HepG2 (cell line): ENCODE results near the gene FCN3. TPM values are rescaled to one million over a fixed set of nuclear protein-coding genes. Genes with fewer than 3 reads are reported as not detected.
A peak's percentile ranks its signal among the peaks of the same experiment; 100 is the strongest.

Experiments used
- ATAC-seq: fragments of 200-7000 bp; cut with Tn5 transposase; 3 replicates; pipeline ENCODE4 v1.9.1; 2020; ENCODE audit warnings: mild to moderate bottlenecking, moderate library complexity
- BruUV-seq: library from RNA; stranded (reverse); fragments of 400-500 nt; replicated peaks from 2 replicates; lab custom pipeline; 2021; lab: Mats Ljungman, UMichigan
- CTCF ChIA-PET: fragments of 300-600 bp; formaldehyde crosslinking; extraction: SDS; loops from one replicate; lab custom pipeline; 2021; ENCODE audit warnings: low total read pairs, inconsistent platforms, low intra/inter-chr PET ratio; lab: Yijun Ruan, JAX
- POLR2A ChIA-PET: fragments of 350-600 bp; sonication (Branson Sonifier 250); formaldehyde crosslinking; loops from one replicate; lab custom pipeline; 2020; ENCODE audit warnings: antibody characterized with exemption, inconsistent platforms; lab: Yijun Ruan, JAX
- DNase-seq: peaks from one replicate; pipeline ENCODE4 v3.0.0-alpha.2; 2015; ENCODE audit warnings: low spot score
- FAIRE-seq: peaks from 3 replicates; lab custom pipeline; 2011; peaks lifted over from hg19 to GRCh38; lab: Jason Lieb, UNC
- H2AFZ ChIP-seq: one replicate; pipeline ENCODE4 v1.6.1; 2011; ENCODE audit warnings: low read length, inconsistent platforms
- H3K27ac ChIP-seq: fragments of 300-600 bp; 3 replicates; pipeline ENCODE4 v1.8.0; 2011; ENCODE audit warnings: mixed run types, mild to moderate bottlenecking, mixed read lengths, low read length, inconsistent platforms; ENCODE audit not compliant: insufficient read depth; ENCODE audit errors: extremely low read length
- H3K27me3 ChIP-seq, 2 experiments: fragments of 200-600 bp in 1 of 2; 2 replicates in 1 of 2; 3 replicates in 1 of 2; pipeline versions ENCODE4 v1.6.0 to v1.8.0; 2011; ENCODE audit warnings: low read length in 2 of 2, mild to moderate bottlenecking in 2 of 2, moderate library complexity in 2 of 2, inconsistent platforms in 1 of 2; ENCODE audit not compliant: insufficient read depth in 2 of 2, control insufficient read depth in 1 of 2
- H3K36me3 ChIP-seq, 2 experiments: fragments of 200-600 bp in 1 of 2; replicated peaks in 1 of 2; 2 replicates in 1 of 2; 3 replicates in 1 of 2; pipeline versions ENCODE4 v1.5.1 to v1.8.0; 2011; ENCODE audit warnings: low read length in 2 of 2, inconsistent platforms in 1 of 2; ENCODE audit not compliant: insufficient read depth in 2 of 2, control insufficient read depth in 1 of 2
- H3K4me1 ChIP-seq: 2 replicates; pipeline ENCODE4 v1.5.1; 2012; ENCODE audit warnings: low read length, inconsistent platforms; ENCODE audit not compliant: insufficient read depth
- H3K4me2 ChIP-seq: 2 replicates; pipeline ENCODE4 v1.6.0; 2011; ENCODE audit warnings: low read depth, low read length, inconsistent platforms
- H3K4me3 ChIP-seq, 3 experiments: fragments of 200-600 bp in 1 of 3; sonication (generic), shearing (Covaris generic) in 1 of 3; replicated peaks in 1 of 3; 2 replicates each; pipeline ENCODE4 v1.5.1; 2011 to 2016; ENCODE audit warnings: low read length in 3 of 3, inconsistent platforms in 2 of 3, low read depth in 2 of 3, mild to moderate bottlenecking in 2 of 3, control low read depth in 1 of 3, mixed read lengths in 1 of 3; ENCODE audit not compliant: insufficient read depth in 1 of 3
- H3K79me2 ChIP-seq: one replicate; pipeline ENCODE4 v1.6.1; 2011; ENCODE audit warnings: low read length, inconsistent platforms; ENCODE audit not compliant: insufficient read depth
- H3K9ac ChIP-seq: 2 replicates; pipeline ENCODE4 v1.6.0; 2011; ENCODE audit warnings: mild to moderate bottlenecking, low read depth, low read length, inconsistent platforms; ENCODE audit not compliant: insufficient read depth
- H3K9me3 ChIP-seq: 2 replicates; pipeline ENCODE4 v1.5.1; 2012; ENCODE audit warnings: mild to moderate bottlenecking, low read length
- H4K20me1 ChIP-seq: 2 replicates; pipeline ENCODE4 v1.6.0; 2011; ENCODE audit warnings: inconsistent platforms, mild to moderate bottlenecking, low read length, moderate library complexity; ENCODE audit not compliant: insufficient read depth
- BORCS8-MEF2B ChIP-seq: sonication (generic); formaldehyde crosslinking; IDR thresholded peaks from 2 replicates; pipeline ENCODE4 v1.8.0; 2022; ENCODE audit warnings: mild to moderate bottlenecking, missing genetic modification reagents
- HNF4G ChIP-seq, 2 experiments: sonication (generic) in 1 of 2; formaldehyde crosslinking in 1 of 2; IDR thresholded peaks; 2 replicates each; pipeline versions ENCODE4 v1.4.0 to v1.6.1; 2011 to 2020; ENCODE audit warnings: borderline replicate concordance in 2 of 2, low read depth in 2 of 2, mild to moderate bottlenecking in 2 of 2, low read length in 1 of 2, missing genetic modification reagents in 1 of 2, moderate library complexity in 1 of 2
- TRIM22 ChIP-seq: fragments of 450-650 bp; IDR thresholded peaks from 2 replicates; pipeline ENCODE4 v1.6.1; 2017
- ZNF563 ChIP-seq: sonication (generic); formaldehyde crosslinking; IDR thresholded peaks from 2 replicates; pipeline ENCODE4 v1.8.0; 2022; ENCODE audit warnings: mild to moderate bottlenecking, moderate library complexity, missing genetic modification reagents
- ZNF687 ChIP-seq: sonication (generic); formaldehyde crosslinking; IDR thresholded peaks from 2 replicates; pipeline ENCODE4 v1.5.1; 2020; ENCODE audit warnings: mild to moderate bottlenecking, missing genetic modification reagents, moderate library complexity
- WGBS: methylation state at CpG from one replicate; pipeline ENCODE4 v1.1.6; 2017; ENCODE audit warnings: low lambda C conversion rate; 5-methylcytosine and 5-hydroxymethylcytosine counted together
- in situ Hi-C: cut with HindIII; loops from 2 replicates; pipeline ENCODE4 v1.10.0; 2017; ENCODE audit warnings: low pct_unique_long_range_greater_than_20kb; ENCODE audit not compliant: extremely low pct_ligation_motif_present
- intact Hi-C: fragments of 100-400 bp; cut with micrococcal nuclease; formaldehyde crosslinking; loops from one replicate; pipeline ENCODE4 v1.10.0; 2022; ENCODE audit not compliant: unreplicated experiment
- polyA plus RNA-seq, 8 experiments: library from polyadenylated mRNA; depleted of rRNA in 3 of 8; stranded (reverse) in 7 of 8; unstranded in 1 of 8; fragments of >200 nt; fragmentation: Illumina TruSeq in 4 of 8; extraction: Trizol in 4 of 8; gene quantifications; 2 replicates each; pipeline versions ENCODE4 v1.2.1 to v1.2.3, GENCODE V29; 2011 to 2016; ENCODE audit warnings: low read depth in 4 of 8, missing spikeins in 1 of 8, mixed read lengths in 1 of 8; ENCODE audit not compliant: insufficient read depth in 1 of 8
- total RNA-seq, 5 experiments: library from RNA; depleted of rRNA; stranded (reverse); fragments of >200 nt; fragmentation: Illumina TruSeq; extraction: Trizol; gene quantifications; 2 replicates each; pipeline ENCODE4 v1.2.3, GENCODE V29; 2016; ENCODE audit warnings: low read depth in 1 of 5
- TF ChIP-seq, protein P1 (sequence below): sonication (generic); formaldehyde crosslinking; IDR thresholded peaks from 2 replicates; pipeline ENCODE4 v1.8.1; 2022; ENCODE audit warnings: low read depth, mild to moderate bottlenecking, missing genetic modification reagents
- TF ChIP-seq, protein P2 (sequence below): IDR thresholded peaks from 2 replicates; pipeline ENCODE4 v1.6.1; 2016; ENCODE audit warnings: low read depth, borderline replicate concordance
- TF ChIP-seq, protein P3 (sequence below): sonication (generic); formaldehyde crosslinking; IDR thresholded peaks from 2 replicates; pipeline ENCODE4 v1.5.1; 2020; ENCODE audit warnings: missing genetic modification reagents, mild to moderate bottlenecking, borderline replicate concordance

FCN3 gene
- total and polyA plus RNA-seq, 2 of the 13 experiments (the other 11 are each of a cell fraction or from before 2014, with no cell fraction given) = not detected

DNA sequence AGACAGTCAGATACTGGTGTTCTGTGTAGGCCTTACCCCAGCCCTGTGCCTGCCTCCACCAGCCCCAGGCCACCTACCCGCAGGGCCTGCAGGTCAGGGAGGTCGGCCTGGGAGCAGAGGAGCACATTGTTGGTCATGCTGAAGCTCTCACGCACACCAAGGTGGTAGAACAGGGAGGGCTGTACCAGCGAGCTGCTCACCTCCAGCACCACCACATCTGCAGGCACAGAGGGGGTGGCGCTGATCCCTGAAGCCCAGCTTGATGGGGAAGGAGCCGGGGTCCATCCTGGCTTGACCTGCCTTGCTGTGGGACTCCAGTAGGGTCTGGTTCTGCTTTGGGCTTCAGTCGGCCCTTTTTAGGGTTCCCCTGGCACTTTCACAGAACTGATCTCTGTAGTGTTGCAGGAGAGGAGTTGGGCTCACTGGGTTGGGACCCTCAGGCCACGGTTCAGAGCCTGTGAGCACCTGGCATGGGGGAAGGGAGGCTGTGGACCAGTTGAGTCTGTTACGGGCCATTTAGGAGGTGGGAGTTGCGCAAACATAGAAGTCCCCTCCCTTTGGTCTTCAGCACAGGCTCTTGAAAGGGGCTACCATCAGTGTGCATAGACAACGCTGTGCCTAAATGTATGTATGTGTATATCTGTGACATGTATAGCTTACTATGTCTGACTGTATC lies 9.8 kb downstream of the FCN3 start (continued):
- TF ChIP-seq, protein P1, sequence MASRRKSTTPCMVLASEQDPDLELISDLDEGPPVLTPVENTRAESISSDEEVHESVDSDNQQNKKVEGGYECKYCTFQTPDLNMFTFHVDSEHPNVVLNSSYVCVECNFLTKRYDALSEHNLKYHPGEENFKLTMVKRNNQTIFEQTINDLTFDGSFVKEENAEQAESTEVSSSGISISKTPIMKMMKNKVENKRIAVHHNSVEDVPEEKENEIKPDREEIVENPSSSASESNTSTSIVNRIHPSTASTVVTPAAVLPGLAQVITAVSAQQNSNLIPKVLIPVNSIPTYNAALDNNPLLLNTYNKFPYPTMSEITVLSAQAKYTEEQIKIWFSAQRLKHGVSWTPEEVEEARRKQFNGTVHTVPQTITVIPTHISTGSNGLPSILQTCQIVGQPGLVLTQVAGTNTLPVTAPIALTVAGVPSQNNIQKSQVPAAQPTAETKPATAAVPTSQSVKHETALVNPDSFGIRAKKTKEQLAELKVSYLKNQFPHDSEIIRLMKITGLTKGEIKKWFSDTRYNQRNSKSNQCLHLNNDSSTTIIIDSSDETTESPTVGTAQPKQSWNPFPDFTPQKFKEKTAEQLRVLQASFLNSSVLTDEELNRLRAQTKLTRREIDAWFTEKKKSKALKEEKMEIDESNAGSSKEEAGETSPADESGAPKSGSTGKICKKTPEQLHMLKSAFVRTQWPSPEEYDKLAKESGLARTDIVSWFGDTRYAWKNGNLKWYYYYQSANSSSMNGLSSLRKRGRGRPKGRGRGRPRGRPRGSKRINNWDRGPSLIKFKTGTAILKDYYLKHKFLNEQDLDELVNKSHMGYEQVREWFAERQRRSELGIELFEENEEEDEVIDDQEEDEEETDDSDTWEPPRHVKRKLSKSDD (CRISPR knock-in tag) = no peak
- TF ChIP-seq, protein P2, sequence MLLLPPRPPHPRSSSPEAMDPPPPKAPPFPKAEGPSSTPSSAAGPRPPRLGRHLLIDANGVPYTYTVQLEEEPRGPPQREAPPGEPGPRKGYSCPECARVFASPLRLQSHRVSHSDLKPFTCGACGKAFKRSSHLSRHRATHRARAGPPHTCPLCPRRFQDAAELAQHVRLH = no peak
- TF ChIP-seq, protein P3, sequence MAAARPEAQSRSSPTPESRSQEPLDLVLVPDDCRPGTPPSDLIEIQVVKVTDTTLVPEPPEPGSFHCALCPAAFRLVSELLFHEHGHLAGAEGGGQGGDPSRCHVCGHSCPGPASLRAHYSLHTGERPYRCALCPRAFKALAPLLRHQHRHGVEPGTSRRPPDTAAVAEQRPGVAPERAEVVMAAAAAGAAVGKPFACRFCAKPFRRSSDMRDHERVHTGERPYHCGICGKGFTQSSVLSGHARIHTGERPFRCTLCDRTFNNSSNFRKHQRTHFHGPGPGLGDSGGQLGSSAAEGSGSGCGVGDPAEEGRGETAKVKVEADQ (CRISPR knock-in tag) = 0 out of 2 replicates have a peak, but pooled peaks have one; percentile 2

DNA sequence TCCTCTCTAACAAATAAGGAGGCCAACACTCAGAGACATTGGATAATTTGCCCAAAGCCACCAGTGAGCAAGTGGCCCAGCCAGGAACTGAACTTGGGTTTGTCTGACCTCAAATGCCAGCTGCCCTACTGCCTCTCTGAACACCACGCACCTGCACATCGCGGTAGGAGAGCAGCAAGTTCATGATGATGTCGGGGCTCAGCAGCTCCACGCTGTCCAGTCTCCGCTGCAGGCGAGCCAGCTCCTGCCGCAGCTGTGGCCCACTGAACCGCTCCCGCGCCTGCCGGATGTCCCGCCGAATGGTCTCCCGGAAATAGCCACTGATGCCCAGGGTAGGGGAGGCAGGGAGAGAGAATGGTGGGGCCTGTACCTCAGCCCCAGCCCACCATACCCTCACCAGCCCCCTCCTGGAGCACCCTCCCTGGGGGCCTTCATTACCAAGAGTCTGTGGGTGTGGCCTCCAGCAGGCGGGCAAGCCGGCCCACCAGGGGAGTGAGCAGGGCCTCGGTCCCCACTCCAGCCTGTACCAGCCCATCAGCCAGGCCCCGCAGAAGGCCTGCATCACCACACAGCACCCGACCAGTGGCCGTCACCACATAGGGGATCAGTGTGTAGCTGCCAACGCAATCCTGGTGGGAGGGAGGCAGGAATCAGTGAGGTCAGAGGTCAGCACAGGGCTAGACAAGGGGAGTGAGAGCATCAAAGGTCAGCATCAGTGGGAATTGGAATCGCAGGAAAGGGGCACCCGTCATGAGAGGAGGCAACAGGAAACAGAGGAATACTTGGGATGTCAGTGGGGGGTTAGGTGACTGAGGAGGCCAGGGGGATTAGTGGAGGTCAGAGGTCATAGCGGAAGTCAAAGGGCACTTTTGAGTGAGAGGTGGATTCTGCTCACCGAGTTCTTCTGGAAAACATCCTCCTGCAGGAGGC lies 10.6 kb downstream of the FCN3 start:
- ChIA-PET CTCF (no interaction called here), POLR2A (interaction anchor here (2.3 to 3.2 kb wide), 2 partner anchors 13 to 22 kb away, joined by 7 to 20 read pairs; partner anchors contain the start of gene SYTL1)
- no peaks in the 10 kb centered on the region for H4K20me1 ChIP-seq
- H3K4me2 ChIP-seq = 0 out of 2 replicates have a peak overlapping the region, but pooled peaks have one; percentile 84
- H3K27ac ChIP-seq = no peak overlapping the region
- H3K9ac ChIP-seq = no peak overlapping the region
- no peak overlapping the region for H2AFZ ChIP-seq
- H3K36me3 ChIP-seq = no peaks in the 10 kb centered on the region
- 62% methylated on average over 10 of the region's 26 CpGs for WGBS
- H3K27me3 ChIP-seq = 0 out of 5 replicates have a peak, but pooled peaks cover 0 to under 1% of the 10 kb centered on the region in 2 experiments
- DNase-seq (no peak), FAIRE-seq (no peak), ATAC-seq (no peak)
- intact Hi-C loops = no loop called here
- no peak overlapping the region for H3K4me3 ChIP-seq
- H3K9me3 ChIP-seq = no peaks in the 10 kb centered on the region
- H3K79me2 ChIP-seq = no peaks in the 10 kb centered on the region
- in situ Hi-C loops = no loop called here
- peaks cover 27% of the 10 kb centered on the region for H3K4me1 ChIP-seq
- no TSS peak for BruUV-seq
- no peak for TF ChIP-seq TRIM22
- TF ChIP-seq HNF4G (IDR thresholded peaks at IDR 0.05; ENCODE audit: borderline replicate concordance, low read depth, low read length) = 0 out of 2 replicates have a peak, but pooled peaks have one; percentile 30
- TF ChIP-seq HNF4G (CRISPR knock-in tag; IDR thresholded peaks at IDR 0.05; ENCODE audit: borderline replicate concordance, low read depth) = no peak
- no peak for TF ChIP-seq ZNF563 (CRISPR knock-in tag)
- TF ChIP-seq ZNF687 (CRISPR knock-in tag) = peak; percentile 6; the same call in 1 of the 2 replicates
- TF ChIP-seq BORCS8-MEF2B = no peak
